Stomach (tissue), 4 donors: ENCODE measurements around the gene TFIP11.

Experiments used
- POLR2A ChIP-seq, 4 donors: fragments of 450-650 bp; IDR thresholded peaks; one replicate each; pipeline ENCODE4 v1.6.1; 2016; ENCODE audit warnings: antibody characterized with exemption in 4 of 4, control low read depth in 2 of 4, mild to moderate bottlenecking in 1 of 4, moderate library complexity in 1 of 4
- TF ChIP-seq, protein P1 (sequence below), 7 experiments: fragments of 450-650 bp in 4 of 7; fragments of 200-600 bp in 3 of 7; sonication (generic) in 3 of 7; IDR thresholded peaks; one replicate each; pipeline ENCODE4 v1.5.1; 2016 to 2019; ENCODE audit warnings: antibody characterized with exemption in 7 of 7, control low read depth in 2 of 7, mild to moderate bottlenecking in 1 of 7

- TF ChIP-seq, protein P1, sequence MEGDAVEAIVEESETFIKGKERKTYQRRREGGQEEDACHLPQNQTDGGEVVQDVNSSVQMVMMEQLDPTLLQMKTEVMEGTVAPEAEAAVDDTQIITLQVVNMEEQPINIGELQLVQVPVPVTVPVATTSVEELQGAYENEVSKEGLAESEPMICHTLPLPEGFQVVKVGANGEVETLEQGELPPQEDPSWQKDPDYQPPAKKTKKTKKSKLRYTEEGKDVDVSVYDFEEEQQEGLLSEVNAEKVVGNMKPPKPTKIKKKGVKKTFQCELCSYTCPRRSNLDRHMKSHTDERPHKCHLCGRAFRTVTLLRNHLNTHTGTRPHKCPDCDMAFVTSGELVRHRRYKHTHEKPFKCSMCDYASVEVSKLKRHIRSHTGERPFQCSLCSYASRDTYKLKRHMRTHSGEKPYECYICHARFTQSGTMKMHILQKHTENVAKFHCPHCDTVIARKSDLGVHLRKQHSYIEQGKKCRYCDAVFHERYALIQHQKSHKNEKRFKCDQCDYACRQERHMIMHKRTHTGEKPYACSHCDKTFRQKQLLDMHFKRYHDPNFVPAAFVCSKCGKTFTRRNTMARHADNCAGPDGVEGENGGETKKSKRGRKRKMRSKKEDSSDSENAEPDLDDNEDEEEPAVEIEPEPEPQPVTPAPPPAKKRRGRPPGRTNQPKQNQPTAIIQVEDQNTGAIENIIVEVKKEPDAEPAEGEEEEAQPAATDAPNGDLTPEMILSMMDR (IDR thresholded peaks at IDR 0.05): no peak
- no peak for TF ChIP-seq POLR2A (IDR thresholded peaks at IDR 0.05)
Observed at GRCh38 chr22:26485806-26486390, 26.4 kb downstream of the TFIP11 start.
